MM.1S (cell line): Measurements from ENCODE around the gene SIRPB2.

Experiments
- EZH2 ChIP-seq: fragments of 300-600 bp; sonication (generic); optimal IDR thresholded peaks from 2 replicates; pipeline ENCODE3; 2017; ENCODE audit warnings: low read depth, mild to moderate bottlenecking, antibody characterized with exemption, low read length, mixed read lengths
- TF ChIP-seq, protein P1 (sequence below): fragments of 300-600 bp; sonication (generic); IDR thresholded peaks from 2 replicates; pipeline ENCODE4 v1.5.1; 2016; ENCODE audit warnings: antibody characterized with exemption, low read length, mixed read lengths

DNA sequence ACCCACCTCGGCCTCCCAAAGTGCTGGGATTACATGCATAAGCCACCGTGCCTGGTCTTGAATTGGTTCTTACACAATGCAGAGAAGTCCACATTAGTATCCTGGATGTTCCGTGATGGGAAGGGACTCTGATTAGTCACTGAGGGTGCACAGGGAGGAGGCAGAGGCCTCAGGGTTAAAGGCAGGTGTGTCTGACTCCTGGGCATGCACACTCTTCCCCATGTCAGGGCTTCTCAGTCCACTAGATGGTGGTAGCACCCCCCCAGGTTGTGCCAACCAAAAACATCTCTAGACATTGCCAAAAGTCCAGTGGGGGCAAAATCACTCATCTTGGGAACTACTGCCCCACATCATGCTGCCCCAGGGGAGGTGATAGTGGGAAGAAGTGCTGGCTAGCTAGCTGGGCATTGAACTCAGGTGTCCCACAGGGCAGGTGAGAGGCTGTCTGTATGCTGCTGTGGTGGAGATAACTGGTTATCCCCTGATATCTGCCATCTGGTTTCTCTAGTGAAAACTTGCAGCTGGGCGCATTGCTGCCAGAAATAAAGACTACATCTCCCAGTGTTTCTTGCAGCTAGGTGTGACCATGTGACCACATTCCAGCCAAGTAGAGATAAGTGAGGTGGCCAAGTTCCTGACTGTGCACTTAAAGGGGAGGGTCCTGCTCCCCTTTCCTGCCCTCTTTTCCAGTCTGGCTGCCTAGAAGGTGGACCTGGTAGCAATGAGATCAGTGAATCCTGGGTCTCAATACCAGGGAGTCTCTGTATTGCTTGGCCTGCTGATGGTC is 16.2 kb downstream of the SIRPB2 start:
- TF ChIP-seq, protein P1, sequence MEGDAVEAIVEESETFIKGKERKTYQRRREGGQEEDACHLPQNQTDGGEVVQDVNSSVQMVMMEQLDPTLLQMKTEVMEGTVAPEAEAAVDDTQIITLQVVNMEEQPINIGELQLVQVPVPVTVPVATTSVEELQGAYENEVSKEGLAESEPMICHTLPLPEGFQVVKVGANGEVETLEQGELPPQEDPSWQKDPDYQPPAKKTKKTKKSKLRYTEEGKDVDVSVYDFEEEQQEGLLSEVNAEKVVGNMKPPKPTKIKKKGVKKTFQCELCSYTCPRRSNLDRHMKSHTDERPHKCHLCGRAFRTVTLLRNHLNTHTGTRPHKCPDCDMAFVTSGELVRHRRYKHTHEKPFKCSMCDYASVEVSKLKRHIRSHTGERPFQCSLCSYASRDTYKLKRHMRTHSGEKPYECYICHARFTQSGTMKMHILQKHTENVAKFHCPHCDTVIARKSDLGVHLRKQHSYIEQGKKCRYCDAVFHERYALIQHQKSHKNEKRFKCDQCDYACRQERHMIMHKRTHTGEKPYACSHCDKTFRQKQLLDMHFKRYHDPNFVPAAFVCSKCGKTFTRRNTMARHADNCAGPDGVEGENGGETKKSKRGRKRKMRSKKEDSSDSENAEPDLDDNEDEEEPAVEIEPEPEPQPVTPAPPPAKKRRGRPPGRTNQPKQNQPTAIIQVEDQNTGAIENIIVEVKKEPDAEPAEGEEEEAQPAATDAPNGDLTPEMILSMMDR: peak; percentile 51
- TF ChIP-seq EZH2: no peak
